Neural progenitor cell (in vitro differentiated cells): ENCODE data around the gene PIGP. TPM values are rescaled to one million over a fixed set of nuclear protein-coding genes. Genes with fewer than 3 reads are reported as not detected.
"Not testable (repeated sequence)": the region's sequence is repeated elsewhere in the genome, so short reads cannot be mapped to it uniquely, and the experiment has no call there.

Experiments used
- DNase-seq: peaks from one replicate; pipeline ENCODE4 v3.0.0-alpha.2; 2016; ENCODE audit warnings: low spot score
- H2AFZ ChIP-seq: fragments of 200-600 bp; sonication (generic); replicated peaks from 2 replicates; pipeline ENCODE4 v1.6.1; 2016; ENCODE audit warnings: antibody characterized with exemption
- H3F3A ChIP-seq: fragments of 200-600 bp; sonication (generic); 2 replicates; pipeline ENCODE4 v1.6.1; 2016; ENCODE audit warnings: antibody characterized with exemption, low read depth
- H3K27ac ChIP-seq: fragments of 200-600 bp; sonication (generic); 2 replicates; pipeline ENCODE4 v1.5.1; 2016; ENCODE audit warnings: mild to moderate bottlenecking
- H3K27me3 ChIP-seq: fragments of 200-600 bp; sonication (generic); 2 replicates; pipeline ENCODE4 v1.6.1; 2016; ENCODE audit warnings: mild to moderate bottlenecking, moderate library complexity
- H3K36me3 ChIP-seq: fragments of 200-600 bp; sonication (generic); 2 replicates; pipeline ENCODE4 v1.5.1; 2016
- H3K4me1 ChIP-seq: fragments of 200-600 bp; sonication (generic); 2 replicates; pipeline ENCODE4 v1.6.1; 2016; ENCODE audit warnings: mixed run types
- H3K4me2 ChIP-seq: fragments of 200-600 bp; sonication (generic); 2 replicates; pipeline ENCODE4 v1.6.1; 2016
- H3K4me3 ChIP-seq: fragments of 200-600 bp; sonication (generic); 2 replicates; pipeline ENCODE4 v1.5.1; 2016
- H3K79me2 ChIP-seq: fragments of 200-600 bp; sonication (generic); 2 replicates; pipeline ENCODE4 v1.6.1; 2016; ENCODE audit warnings: low read depth
- H3K9ac ChIP-seq: fragments of 200-600 bp; sonication (generic); 2 replicates; pipeline ENCODE4 v1.6.1; 2016
- H3K9me3 ChIP-seq: fragments of 200-600 bp; sonication (generic); 2 replicates; pipeline ENCODE4 v1.5.1; 2016; ENCODE audit warnings: low read depth
- H4K20me1 ChIP-seq: fragments of 200-600 bp; sonication (generic); 2 replicates; pipeline ENCODE4 v1.6.1; 2016; ENCODE audit warnings: low read depth
- H3K27ac Mint-ChIP-seq: 3 replicates; pipeline ENCODE4 v1.8.0; 2021; ENCODE audit warnings: mixed read lengths
- H3K27me3 Mint-ChIP-seq: 2 replicates; pipeline ENCODE4 v1.8.0; 2022; ENCODE audit warnings: low read depth, mild to moderate bottlenecking, inconsistent platforms, moderate library complexity, mixed read lengths; ENCODE audit not compliant: insufficient read depth
- H3K36me3 Mint-ChIP-seq: 3 replicates; pipeline ENCODE4 v1.8.0; 2021; ENCODE audit warnings: mixed read lengths
- H3K4me1 Mint-ChIP-seq: 3 replicates; pipeline ENCODE4 v1.8.0; 2021; ENCODE audit warnings: mixed read lengths
- H3K4me3 Mint-ChIP-seq: 3 replicates; pipeline ENCODE4 v1.8.0; 2021; ENCODE audit warnings: mild to moderate bottlenecking, moderate library complexity, mixed read lengths
- H3K9me3 Mint-ChIP-seq: 3 replicates; pipeline ENCODE4 v1.8.0; 2020; ENCODE audit warnings: mixed read lengths
- CTCF ChIP-seq: fragments of 200-600 bp; sonication (generic); IDR thresholded peaks from 2 replicates; pipeline ENCODE4 v1.5.1; 2017; ENCODE audit warnings: antibody characterized with exemption, mild to moderate bottlenecking
- EZH2 ChIP-seq: fragments of 200-600 bp; sonication (generic); IDR thresholded peaks from 2 replicates; pipeline ENCODE4 v1.6.1; 2017; ENCODE audit warnings: antibody characterized with exemption, mild to moderate bottlenecking, moderate library complexity
- EZH2phosphoT487 ChIP-seq: fragments of 200-600 bp; sonication (generic); IDR thresholded peaks from 2 replicates; pipeline ENCODE4 v1.6.1; 2017; ENCODE audit warnings: antibody characterized with exemption
- total RNA-seq: library from RNA; depleted of rRNA; stranded (reverse); fragments of >200 nt; gene quantifications from 2 replicates; pipeline ENCODE4 v1.2.3, GENCODE V29; 2015; ENCODE audit warnings: low replicate concordance

Gene PIGP
- total RNA-seq, 1 donor from 2014 or later: 25.8 TPM

GRCh38 chr21:37117204-37117603 is 44.3 kb upstream of the PIGP start:
- TF ChIP-seq CTCF: no peak
- TF ChIP-seq EZH2: no peak
- no peak for TF ChIP-seq EZH2phosphoT487

DNA sequence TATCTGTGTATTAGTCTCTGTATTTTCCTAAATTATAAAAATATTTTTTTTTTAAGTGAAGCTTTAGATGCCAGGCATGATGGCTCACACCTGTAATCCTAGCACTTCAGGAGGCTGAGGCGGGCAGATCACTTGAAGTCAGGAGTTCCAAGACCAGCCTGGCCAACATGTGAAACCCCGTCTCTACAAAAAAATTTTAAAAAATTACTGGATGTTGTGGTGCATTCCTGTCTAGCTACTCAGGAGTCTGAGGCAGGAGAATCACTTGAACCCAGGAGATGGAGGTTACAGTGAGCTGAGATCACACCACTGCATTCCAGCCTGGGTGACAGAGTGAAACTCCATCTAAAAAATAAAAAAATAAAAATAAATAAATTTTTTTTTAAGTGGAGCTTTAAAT is 43.6 kb upstream of the PIGP start:
- H3K9me3 Mint-ChIP-seq, H3K36me3 ChIP-seq, H2AFZ ChIP-seq, DNase-seq, H3K9ac ChIP-seq, H3K4me2 ChIP-seq, H3K4me3 ChIP-seq, H3F3A ChIP-seq, H3K79me2 ChIP-seq, H3K27me3 ChIP-seq, H3K4me3 Mint-ChIP-seq, H3K27me3 Mint-ChIP-seq, H3K27ac Mint-ChIP-seq, H3K9me3 ChIP-seq, H4K20me1 ChIP-seq, H3K27ac ChIP-seq: not testable (repeated sequence)
- Mint-ChIP-seq H3K4me1 (peaks cover 20% of the 10 kb centered on the region), H3K36me3 (peaks cover 32% of the 10 kb centered on the region)
- peaks cover 18% of the 10 kb centered on the region for H3K4me1 ChIP-seq

More at GRCh38 chr21:37117204-37117603, 44.3 kb upstream of the PIGP start:
- no peak overlapping the region for H3K9ac ChIP-seq
- Mint-ChIP-seq H3K36me3 (peaks cover 28% of the 10 kb centered on the region), H3K27ac (no peak overlapping the region), H3K27me3 (peaks cover 2% of the 10 kb centered on the region), H3K4me3 (no peak overlapping the region), H3K9me3 (peaks cover 6% of the 10 kb centered on the region), H3K4me1 (peaks cover 20% of the 10 kb centered on the region)
- no peaks in the 10 kb centered on the region for H3F3A ChIP-seq
- no peak overlapping the region for H2AFZ ChIP-seq
- no peak overlapping the region for H3K4me3 ChIP-seq
- H4K20me1 ChIP-seq: no peaks in the 10 kb centered on the region
- peaks cover 18% of the 10 kb centered on the region for H3K4me1 ChIP-seq
- H3K9me3 ChIP-seq: no peaks in the 10 kb centered on the region
- H3K27ac ChIP-seq: no peak overlapping the region
- no peaks in the 10 kb centered on the region for H3K36me3 ChIP-seq
- no peaks in the 10 kb centered on the region for H3K27me3 ChIP-seq
- no peak for DNase-seq
- H3K79me2 ChIP-seq: no peaks in the 10 kb centered on the region
- H3K4me2 ChIP-seq: no peak overlapping the region

DNA sequence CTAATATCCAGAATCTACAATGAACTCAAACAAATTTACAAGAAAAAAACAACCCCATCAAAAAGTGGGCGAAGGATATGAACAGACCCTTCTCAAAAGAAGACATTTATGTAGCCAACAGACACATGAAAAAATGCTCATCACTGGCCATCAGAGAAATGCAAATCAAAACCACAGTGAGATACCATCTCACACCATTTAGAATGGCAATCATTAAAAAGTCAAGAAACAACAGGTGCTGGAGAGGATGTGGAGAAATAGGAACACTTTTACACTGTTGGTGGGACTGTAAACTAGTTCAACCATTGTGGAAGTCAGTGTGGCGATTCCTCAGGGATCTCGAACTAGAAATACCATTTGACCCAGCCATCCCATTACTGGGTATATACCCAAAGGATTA is 41.4 kb upstream of the PIGP start:
- not testable (repeated sequence) for H3K4me2 ChIP-seq, H3K79me2 ChIP-seq, H3K27me3 ChIP-seq, H3K36me3 ChIP-seq, H3K4me1 ChIP-seq, H3K27me3 Mint-ChIP-seq, H3F3A ChIP-seq, H3K27ac ChIP-seq, H3K27ac Mint-ChIP-seq, H3K9ac ChIP-seq, H2AFZ ChIP-seq, DNase-seq, H3K4me3 ChIP-seq, H3K4me1 Mint-ChIP-seq, H4K20me1 ChIP-seq, H3K4me3 Mint-ChIP-seq, H3K9me3 ChIP-seq
- Mint-ChIP-seq H3K9me3 (peaks cover 20% of the 10 kb centered on the region), H3K36me3 (peaks cover 40% of the 10 kb centered on the region)

DNA sequence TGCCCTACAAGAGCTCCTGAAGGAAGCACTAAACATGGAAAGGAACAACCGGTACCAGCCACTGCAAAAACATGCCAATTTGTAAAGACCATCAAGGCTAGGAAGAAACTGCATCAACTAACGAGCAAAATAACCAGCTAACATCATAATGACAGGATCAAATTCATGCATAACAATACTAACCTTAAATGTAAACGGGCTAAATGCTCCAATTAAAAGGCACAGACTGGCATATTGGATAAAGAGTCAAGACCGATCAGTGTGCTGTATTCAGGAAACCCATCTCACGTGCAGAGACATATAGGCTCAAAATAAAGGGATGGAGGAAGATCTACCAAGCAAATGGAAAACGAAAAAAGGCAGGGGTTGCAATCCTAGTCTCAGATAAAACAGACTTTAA is 38.2 kb upstream of the PIGP start:
- not testable (repeated sequence) for H3K9me3 ChIP-seq, H3K36me3 ChIP-seq

GRCh38 chr21:37106998-37107397 is 34.1 kb upstream of the PIGP start:
- no peaks in the 10 kb centered on the region for H3F3A ChIP-seq
- H3K36me3 ChIP-seq: peaks cover 7% of the 10 kb centered on the region
- H3K4me2 ChIP-seq: no peak overlapping the region
- H3K79me2 ChIP-seq: peaks cover 6% of the 10 kb centered on the region
- Mint-ChIP-seq H3K36me3 (peaks cover 70% of the 10 kb centered on the region), H3K9me3 (peaks cover 62% of the 10 kb centered on the region), H3K27me3 (no peaks in the 10 kb centered on the region), H3K4me1 (no peaks in the 10 kb centered on the region), H3K27ac (no peak overlapping the region), H3K4me3 (no peak overlapping the region)
- no peak for TF ChIP-seq EZH2
- no peak for TF ChIP-seq CTCF
- TF ChIP-seq EZH2phosphoT487: no peak
- peaks cover 5% of the 10 kb centered on the region for H3K9me3 ChIP-seq
- H3K4me1 ChIP-seq: no peaks in the 10 kb centered on the region
- H2AFZ ChIP-seq: no peak overlapping the region
- no peaks in the 10 kb centered on the region for H4K20me1 ChIP-seq
- no peaks in the 10 kb centered on the region for H3K27me3 ChIP-seq
- DNase-seq: no peak
- no peak overlapping the region for H3K27ac ChIP-seq
- H3K4me3 ChIP-seq: no peak overlapping the region
- H3K9ac ChIP-seq: no peak overlapping the region

More for the DNA sequence above, 38.2 kb upstream of the PIGP start:
- not testable (repeated sequence) for H3K4me1 ChIP-seq, H3F3A ChIP-seq, H3K9ac ChIP-seq, H4K20me1 ChIP-seq, H3K79me2 ChIP-seq, H3K27ac ChIP-seq, H3K27ac Mint-ChIP-seq, H3K4me3 Mint-ChIP-seq, DNase-seq, H3K27me3 Mint-ChIP-seq, H3K4me1 Mint-ChIP-seq, H2AFZ ChIP-seq, H3K4me3 ChIP-seq, H3K27me3 ChIP-seq, H3K4me2 ChIP-seq
- Mint-ChIP-seq H3K36me3 (peaks cover 63% of the 10 kb centered on the region), H3K9me3 (peaks cover 48% of the 10 kb centered on the region)

- not testable (repeated sequence) for H3K4me3 Mint-ChIP-seq
Measured at GRCh38 chr21:37102746-37103145, 29.9 kb upstream of the PIGP start.

More at GRCh38 chr21:37102746-37103145, 29.9 kb upstream of the PIGP start:
- H3K4me1 Mint-ChIP-seq, H3K4me3 ChIP-seq, H3K79me2 ChIP-seq, H3K27me3 Mint-ChIP-seq, DNase-seq, H3K4me1 ChIP-seq, H3K9me3 ChIP-seq, H3K27ac ChIP-seq, H2AFZ ChIP-seq, H3F3A ChIP-seq, H3K9ac ChIP-seq, H3K36me3 ChIP-seq, H3K27ac Mint-ChIP-seq, H3K4me2 ChIP-seq: not testable (repeated sequence)
- peaks cover 37% of the 10 kb centered on the region for H3K9me3 Mint-ChIP-seq
- H3K36me3 Mint-ChIP-seq: peaks cover 71% of the 10 kb centered on the region
- Histone ChIP-seq H3K27me3 (peaks cover 10% of the 10 kb centered on the region), H4K20me1 (peaks cover 11% of the 10 kb centered on the region)
